T-helper 2 cell (primary cell): ENCODE data around the gene GRB2.
"Not testable (repeated sequence)": the region's sequence is repeated elsewhere in the genome, so short reads cannot be mapped to it uniquely, and the experiment has no call there.

Experiments
- DNase-seq, 5 experiments: peaks; one replicate each; pipeline versions ENCODE4 v3.0.0 to v3.0.0-alpha.2; 2012 to 2022

GRB2 gene

GRCh38 chr17:75349589-75349988, 55.9 kb downstream of the GRB2 start:
- DNase-seq: no peak

- no peak for DNase-seq
These were observed 57.0 kb downstream of the GRB2 start for GRCh38 chr17:75348386-75349012.

- DNase-seq: peak in 1 of 5 experiments; percentile 42
These were observed 58.6 kb downstream of the GRB2 start for GRCh38 chr17:75346906-75347305.

GRCh38 chr17:75346368-75346767, 59.1 kb downstream of the GRB2 start:
- DNase-seq: not testable (repeated sequence)

- peak in 4 of 5 experiments; percentile 7 to 68 (median 14) for DNase-seq
These were observed 59.8 kb downstream of the GRB2 start for GRCh38 chr17:75345514-75346167.

GRCh38 chr17:75344666-75345065, 60.8 kb downstream of the GRB2 start:
- DNase-seq: peak in 1 of 5 experiments; percentile 12

- DNase-seq: no peak
These were observed 62.5 kb downstream of the GRB2 start for GRCh38 chr17:75342996-75343395.

- DNase-seq: no peak
These were observed 63.5 kb downstream of the GRB2 start for GRCh38 chr17:75341784-75342486.

GRCh38 chr17:75340631-75341030, 64.8 kb downstream of the GRB2 start:
- peak in 1 of 5 experiments; percentile 67 for DNase-seq

GRCh38 chr17:75339971-75340370, 65.5 kb downstream of the GRB2 start:
- no peak for DNase-seq

GRCh38 chr17:75338335-75338734, 67.1 kb downstream of the GRB2 start:
- peak in 2 of 5 experiments; percentile 19 to 83 for DNase-seq

- peak in 1 of 5 experiments; percentile 53 for DNase-seq
These were observed 70.2 kb downstream of the GRB2 start for GRCh38 chr17:75335315-75335714.

- no peak for DNase-seq
These were observed 70.8 kb downstream of the GRB2 start for GRCh38 chr17:75334723-75335122.

- no peak for DNase-seq
These were observed 73.8 kb downstream of the GRB2 start for GRCh38 chr17:75331671-75332070.

- no peak for DNase-seq
These were observed 77.7 kb downstream of the GRB2 start for GRCh38 chr17:75327757-75328156.

GRCh38 chr17:75326226-75326848, 79.1 kb downstream of the GRB2 start:
- no peak for DNase-seq

- DNase-seq: no peak
These were observed 79.7 kb downstream of the GRB2 start for GRCh38 chr17:75325827-75326225.

GRCh38 chr17:75325348-75325747, 80.1 kb downstream of the GRB2 start:
- DNase-seq: no peak

GRCh38 chr17:75321506-75321905, 84.0 kb downstream of the GRB2 start:
- DNase-seq: no peak

GRCh38 chr17:75319904-75320691, 85.4 kb downstream of the GRB2 start:
- DNase-seq: no peak

- no peak for DNase-seq
These were observed 86.8 kb downstream of the GRB2 start for GRCh38 chr17:75318615-75319222.

GRCh38 chr17:75318211-75318610, 87.3 kb downstream of the GRB2 start:
- no peak for DNase-seq
